Suprapubic skin (tissue), 4 donors: ENCODE results near the gene SIK3.

Source experiments
- POLR2A ChIP-seq, 2 donors: fragments of 450-650 bp; IDR thresholded peaks; one replicate each; pipeline ENCODE4 v1.6.1; 2017; ENCODE audit warnings: antibody characterized with exemption in 2 of 2, mild to moderate bottlenecking in 2 of 2, moderate library complexity in 2 of 2
- POLR2AphosphoS5 ChIP-seq, 3 donors: sonication (generic); formaldehyde crosslinking; IDR thresholded peaks; one replicate each; pipeline ENCODE4 v1.6.1; 2017; ENCODE audit warnings: antibody characterized with exemption in 3 of 3
- TF ChIP-seq, protein P1 (sequence below), 2 donors: fragments of 200-600 bp in 1 of 2; fragments of 450-650 bp in 1 of 2; sonication (generic) in 1 of 2; IDR thresholded peaks; one replicate each; pipeline ENCODE4 v1.5.1; 2016 to 2019; ENCODE audit warnings: antibody characterized with exemption in 2 of 2, mild to moderate bottlenecking in 1 of 2, moderate library complexity in 1 of 2

DNA sequence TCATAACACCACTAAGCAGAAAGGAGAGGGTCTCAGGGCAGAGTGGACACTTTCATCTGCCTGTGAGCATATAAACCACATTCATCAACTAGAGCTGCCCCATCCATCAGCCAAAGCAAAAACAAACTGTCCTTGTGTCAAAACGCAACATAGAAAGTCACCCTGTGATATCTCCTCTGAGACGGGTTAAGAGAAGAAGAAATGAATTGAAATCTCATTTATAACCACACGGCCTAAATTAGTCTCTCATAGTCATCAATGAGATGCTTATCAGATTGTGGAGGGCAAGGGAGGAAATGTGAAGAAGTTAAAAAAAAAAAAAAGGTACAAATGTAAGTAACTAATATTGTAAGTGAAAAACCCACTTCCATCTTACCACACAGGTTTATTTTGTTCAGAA, 75.7 kb downstream of the SIK3 start:
- TF ChIP-seq, protein P1, sequence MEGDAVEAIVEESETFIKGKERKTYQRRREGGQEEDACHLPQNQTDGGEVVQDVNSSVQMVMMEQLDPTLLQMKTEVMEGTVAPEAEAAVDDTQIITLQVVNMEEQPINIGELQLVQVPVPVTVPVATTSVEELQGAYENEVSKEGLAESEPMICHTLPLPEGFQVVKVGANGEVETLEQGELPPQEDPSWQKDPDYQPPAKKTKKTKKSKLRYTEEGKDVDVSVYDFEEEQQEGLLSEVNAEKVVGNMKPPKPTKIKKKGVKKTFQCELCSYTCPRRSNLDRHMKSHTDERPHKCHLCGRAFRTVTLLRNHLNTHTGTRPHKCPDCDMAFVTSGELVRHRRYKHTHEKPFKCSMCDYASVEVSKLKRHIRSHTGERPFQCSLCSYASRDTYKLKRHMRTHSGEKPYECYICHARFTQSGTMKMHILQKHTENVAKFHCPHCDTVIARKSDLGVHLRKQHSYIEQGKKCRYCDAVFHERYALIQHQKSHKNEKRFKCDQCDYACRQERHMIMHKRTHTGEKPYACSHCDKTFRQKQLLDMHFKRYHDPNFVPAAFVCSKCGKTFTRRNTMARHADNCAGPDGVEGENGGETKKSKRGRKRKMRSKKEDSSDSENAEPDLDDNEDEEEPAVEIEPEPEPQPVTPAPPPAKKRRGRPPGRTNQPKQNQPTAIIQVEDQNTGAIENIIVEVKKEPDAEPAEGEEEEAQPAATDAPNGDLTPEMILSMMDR (IDR thresholded peaks at IDR 0.05), result no peak
- TF ChIP-seq POLR2A (IDR thresholded peaks at IDR 0.05), result no peak
- TF ChIP-seq POLR2AphosphoS5 (IDR thresholded peaks at IDR 0.05), result no peak
